K562 (cell line): ENCODE results near the gene METAP1D.

Experiments used
- ATF2 ChIP-seq: sonication (generic); formaldehyde crosslinking; IDR thresholded peaks from 2 replicates; pipeline ENCODE4 v1.8.1; 2022; ENCODE audit warnings: missing genetic modification reagents
- NONO ChIP-seq, 2 experiments: fragments of 200-400 bp in 1 of 2; fragments of 450-650 bp in 1 of 2; formaldehyde crosslinking in 1 of 2; IDR thresholded peaks; 2 replicates each; pipeline ENCODE4 v1.6.1; 2017; ENCODE audit warnings: low read depth in 2 of 2, mild to moderate bottlenecking in 2 of 2, moderate library complexity in 2 of 2, low read length in 1 of 2

GRCh38 chr2:172046080-172046678, 46.4 kb downstream of the METAP1D start:
- TF ChIP-seq ATF2 (CRISPR knock-in tag): no peak
- no peak for TF ChIP-seq NONO (IDR thresholded peaks at IDR 0.05; ENCODE audit: low read depth in 2 of 2, low read length in 1 of 2)
